CD4-positive, alpha-beta T cell (primary cell): ENCODE measurements around the gene CHRNG. TPM values are rescaled to one million over a fixed set of nuclear protein-coding genes. Genes with fewer than 3 reads are reported as not detected.

ENCODE experiments used
- ATAC-seq: fragments of 200-7000 bp; cut with Tn5 transposase; one replicate; pipeline ENCODE4 v1.10.0; 2022; ENCODE audit warnings: mild to moderate bottlenecking; ENCODE audit not compliant: poor library complexity
- CTCF ChIA-PET: fragments of 350-600 bp; sonication (Branson Sonifier 250); formaldehyde crosslinking; loops from one replicate; lab custom pipeline; 2021; ENCODE audit warnings: antibody characterized with exemption, inconsistent platforms; lab: Charles Lee
- POLR2A ChIA-PET: fragments of 350-600 bp; sonication (Branson Sonifier 250); formaldehyde crosslinking; loops from one replicate; lab custom pipeline; 2021; ENCODE audit warnings: antibody characterized with exemption, inconsistent platforms; lab: Charles Lee
- DNase-seq, 14 experiments: peaks; one replicate each; pipeline ENCODE4 v3.0.0-alpha.2; 2013 to 2020; ENCODE audit warnings: mixed read lengths in 2 of 14
- H3K27ac ChIP-seq, 2 donors: one replicate each; pipeline versions ENCODE4 v1.5.1 to v1.7.0; 2013; ENCODE audit warnings: low read length in 2 of 2, low read depth in 1 of 2, mild to moderate bottlenecking in 1 of 2
- H3K27me3 ChIP-seq, 2 experiments: 1 replicate in 1 of 2; 2 replicates in 1 of 2; pipeline versions ENCODE4 v1.6.1 to v1.7.0; 2013; ENCODE audit warnings: low read length in 2 of 2, control low read depth in 1 of 2, mild to moderate bottlenecking in 1 of 2, moderate library complexity in 1 of 2; ENCODE audit not compliant: insufficient read depth in 2 of 2, control insufficient read depth in 1 of 2
- H3K36me3 ChIP-seq: one replicate; pipeline ENCODE4 v1.6.1; 2013; ENCODE audit warnings: low read length, control low read depth; ENCODE audit not compliant: insufficient read depth
- H3K4me1 ChIP-seq: one replicate; pipeline ENCODE4 v1.6.1; 2013; ENCODE audit warnings: low read length, control low read depth; ENCODE audit not compliant: insufficient read depth
- H3K4me3 ChIP-seq: one replicate; pipeline ENCODE4 v1.5.1; 2013; ENCODE audit warnings: mild to moderate bottlenecking, low read length, moderate library complexity
- H3K9me3 ChIP-seq, 2 experiments: 1 replicate in 1 of 2; 2 replicates in 1 of 2; pipeline versions ENCODE4 v1.6.1 to v1.7.0; 2013; ENCODE audit warnings: low read length in 2 of 2, mild to moderate bottlenecking in 2 of 2, control low read depth in 1 of 2, moderate library complexity in 1 of 2; ENCODE audit not compliant: control insufficient read depth in 1 of 2, insufficient read depth in 1 of 2
- H3K27ac Mint-ChIP-seq: one replicate; pipeline ENCODE4 v1.8.0; 2020; ENCODE audit warnings: mixed read lengths
- H3K27me3 Mint-ChIP-seq: one replicate; pipeline ENCODE4 v1.8.0; 2021; ENCODE audit warnings: mixed read lengths
- H3K36me3 Mint-ChIP-seq: one replicate; pipeline ENCODE4 v1.8.0; 2021; ENCODE audit warnings: low read depth, mixed read lengths
- H3K4me1 Mint-ChIP-seq: one replicate; pipeline ENCODE4 v1.8.0; 2021; ENCODE audit warnings: low read depth, mixed read lengths
- H3K4me3 Mint-ChIP-seq: one replicate; pipeline ENCODE4 v1.8.0; 2020; ENCODE audit warnings: mild to moderate bottlenecking, mixed read lengths
- H3K9me3 Mint-ChIP-seq: one replicate; pipeline ENCODE4 v1.8.0; 2020; ENCODE audit warnings: mixed read lengths
- intact Hi-C, 2 experiments: fragments of 100-400 bp; cut with DNase I in 1 of 2; cut with micrococcal nuclease in 1 of 2; formaldehyde crosslinking; loops; one replicate each; pipeline versions ENCODE4 v1.15.1 to v1.9.0; 2023 to 2025; cut with DNase I, micrococcal nuclease
- total RNA-seq, 174 experiments: library from RNA in 2 of 174; stranded (reverse) in 2 of 174; gene quantifications; one replicate each; pipeline ENCODE4 v1.2.3 and lab custom pipeline; 2021 to 2026
- TF ChIP-seq, protein P1 (sequence below): fragments of 200-600 bp; IDR thresholded peaks from one replicate; pipeline ENCODE4 v1.8.0; 2022; ENCODE audit warnings: antibody characterized with exemption, mild to moderate bottlenecking

CHRNG gene
- total RNA-seq, 2 experiments from 2014 or later = not detected

DNA sequence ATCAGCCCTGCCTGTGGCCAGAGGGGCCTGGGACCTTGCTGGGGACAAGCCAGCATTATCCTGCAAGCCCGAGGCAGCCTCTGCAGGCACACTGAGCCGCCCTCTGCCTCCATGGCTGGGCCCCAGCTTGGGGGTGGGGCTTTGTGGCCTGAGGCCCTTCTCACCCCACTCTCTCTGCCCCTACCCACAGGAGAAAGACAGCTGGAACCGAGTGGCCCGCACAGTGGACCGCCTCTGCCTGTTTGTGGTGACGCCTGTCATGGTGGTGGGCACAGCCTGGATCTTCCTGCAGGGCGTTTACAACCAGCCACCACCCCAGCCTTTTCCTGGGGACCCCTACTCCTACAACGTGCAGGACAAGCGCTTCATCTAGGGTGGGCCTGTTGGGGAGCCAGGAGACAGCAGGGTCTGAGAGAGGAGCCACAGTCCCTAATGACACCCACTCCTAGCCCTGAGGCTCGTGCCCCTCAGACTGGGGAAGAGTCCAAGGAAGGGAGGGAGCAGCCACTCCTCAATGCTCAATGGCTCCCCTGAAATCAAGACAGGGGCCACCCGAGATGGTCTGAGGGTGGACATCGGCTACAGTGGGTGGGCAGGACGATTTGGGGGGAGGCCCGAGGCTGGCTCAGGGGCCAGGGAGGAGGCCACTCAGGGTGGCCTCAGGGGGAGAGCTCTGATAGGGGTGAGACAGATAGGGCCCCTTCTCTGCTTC lies 4.4 kb upstream of the CHRNG start:
- Histone ChIP-seq H3K27me3 (peaks cover 5 to 23% of the 10 kb centered on the region in 2 experiments), H3K4me1 (no peaks in the 10 kb centered on the region), H3K4me3 (no peak overlapping the region), H3K27ac (no peak overlapping the region), H3K36me3 (no peaks in the 10 kb centered on the region), H3K9me3 (peaks cover 0 to 15% of the 10 kb centered on the region in 2 experiments)
- H3K4me1 Mint-ChIP-seq = no peaks in the 10 kb centered on the region
- H3K4me3 Mint-ChIP-seq = no peak overlapping the region
- POLR2A ChIA-PET = no interaction called here
- no peak overlapping the region for H3K27ac Mint-ChIP-seq
- TF ChIP-seq, protein P1, sequence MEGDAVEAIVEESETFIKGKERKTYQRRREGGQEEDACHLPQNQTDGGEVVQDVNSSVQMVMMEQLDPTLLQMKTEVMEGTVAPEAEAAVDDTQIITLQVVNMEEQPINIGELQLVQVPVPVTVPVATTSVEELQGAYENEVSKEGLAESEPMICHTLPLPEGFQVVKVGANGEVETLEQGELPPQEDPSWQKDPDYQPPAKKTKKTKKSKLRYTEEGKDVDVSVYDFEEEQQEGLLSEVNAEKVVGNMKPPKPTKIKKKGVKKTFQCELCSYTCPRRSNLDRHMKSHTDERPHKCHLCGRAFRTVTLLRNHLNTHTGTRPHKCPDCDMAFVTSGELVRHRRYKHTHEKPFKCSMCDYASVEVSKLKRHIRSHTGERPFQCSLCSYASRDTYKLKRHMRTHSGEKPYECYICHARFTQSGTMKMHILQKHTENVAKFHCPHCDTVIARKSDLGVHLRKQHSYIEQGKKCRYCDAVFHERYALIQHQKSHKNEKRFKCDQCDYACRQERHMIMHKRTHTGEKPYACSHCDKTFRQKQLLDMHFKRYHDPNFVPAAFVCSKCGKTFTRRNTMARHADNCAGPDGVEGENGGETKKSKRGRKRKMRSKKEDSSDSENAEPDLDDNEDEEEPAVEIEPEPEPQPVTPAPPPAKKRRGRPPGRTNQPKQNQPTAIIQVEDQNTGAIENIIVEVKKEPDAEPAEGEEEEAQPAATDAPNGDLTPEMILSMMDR = no peak
- CTCF ChIA-PET = no interaction called here
- intact Hi-C loops = no loop called here
- no peaks in the 10 kb centered on the region for H3K36me3 Mint-ChIP-seq
- H3K9me3 Mint-ChIP-seq = no peaks in the 10 kb centered on the region
- DNase-seq (no peak), ATAC-seq (no peak)
- H3K27me3 Mint-ChIP-seq = peaks cover 27% of the 10 kb centered on the region

DNA sequence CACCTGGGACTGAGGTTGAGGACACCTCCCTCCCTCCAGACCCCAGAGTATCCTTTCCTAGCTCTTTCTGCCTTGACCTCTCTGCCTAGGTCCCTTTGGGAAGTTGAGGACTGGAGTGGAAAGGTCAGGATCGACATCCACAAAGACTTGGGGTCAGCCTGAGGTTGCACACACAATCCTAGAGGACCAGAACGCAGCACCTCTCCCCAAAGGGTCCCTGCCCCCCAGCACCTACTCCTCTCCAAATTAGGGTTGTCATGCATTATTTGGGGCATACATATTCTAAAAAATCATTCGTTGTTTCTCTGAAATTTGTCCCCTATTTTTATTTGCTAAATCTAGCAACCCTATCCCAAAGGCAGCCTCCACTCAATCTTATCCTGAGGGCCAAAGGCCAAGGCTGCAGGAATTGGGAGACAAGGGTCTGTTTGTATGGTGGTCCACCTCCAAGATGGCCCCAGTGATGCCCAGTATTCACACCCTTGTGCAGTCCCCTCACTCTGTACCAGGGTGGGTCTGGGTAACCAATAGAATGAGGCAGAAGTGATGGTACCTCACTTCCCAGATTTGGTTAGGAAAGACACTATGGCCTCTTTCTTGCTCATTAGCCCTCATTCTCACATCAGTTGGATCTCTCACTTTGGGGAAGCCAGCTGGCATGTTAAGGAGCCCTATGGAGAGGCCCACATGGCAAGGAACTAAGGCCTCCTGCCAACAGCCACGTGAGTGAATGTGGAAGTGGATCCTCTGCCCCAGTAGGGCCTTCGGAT lies 3.5 kb upstream of the CHRNG start:
- no peak overlapping the region for H3K4me3 Mint-ChIP-seq
- DNase-seq = peak in 1 of 14 experiments; percentile 19
- POLR2A ChIA-PET = no interaction called here

DNA sequence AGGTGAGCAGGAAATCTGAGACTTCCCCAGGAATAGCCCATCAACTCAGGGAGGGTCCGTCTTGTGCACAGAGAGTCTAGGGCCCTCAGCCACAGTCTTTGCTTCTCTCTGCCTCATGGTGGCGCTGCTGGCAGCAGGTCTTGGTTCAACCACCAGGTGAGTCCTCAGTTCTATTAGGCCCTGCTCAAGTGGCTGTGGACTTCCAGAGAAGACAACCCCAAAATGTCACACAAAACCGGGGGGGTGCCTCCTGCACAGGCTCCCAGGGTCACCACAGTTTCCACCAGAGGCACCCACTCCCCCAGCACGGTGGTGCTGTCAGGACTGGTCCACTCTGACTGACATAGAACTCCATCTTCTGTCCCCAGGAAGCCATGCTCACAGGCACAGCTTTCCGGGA lies 2.4 kb upstream of the CHRNG start:
- CTCF ChIA-PET = no interaction called here
- DNase-seq (peak in 1 of 14 experiments; percentile 13), ATAC-seq (no peak)

More for the DNA sequence above, 3.5 kb upstream of the CHRNG start:
- H3K9me3 Mint-ChIP-seq = no peaks in the 10 kb centered on the region
- H3K27me3 Mint-ChIP-seq = peaks cover 20% of the 10 kb centered on the region
- H3K4me1 ChIP-seq = no peaks in the 10 kb centered on the region
- H3K36me3 ChIP-seq = no peaks in the 10 kb centered on the region
- H3K9me3 ChIP-seq = peaks cover 0 to 15% of the 10 kb centered on the region in 2 experiments
- no peaks in the 10 kb centered on the region for H3K36me3 Mint-ChIP-seq
- TF ChIP-seq, protein P1 = no peak
- H3K27me3 ChIP-seq = peaks cover 5 to 23% of the 10 kb centered on the region in 2 experiments
- ATAC-seq = no peak
- no peaks in the 10 kb centered on the region for H3K4me1 Mint-ChIP-seq
- no peak overlapping the region for H3K4me3 ChIP-seq
- H3K27ac Mint-ChIP-seq = no peak overlapping the region
- CTCF ChIA-PET = no interaction called here
- intact Hi-C loops = no loop called here
- no peak overlapping the region for H3K27ac ChIP-seq

More for the DNA sequence above, 2.4 kb upstream of the CHRNG start:
- Mint-ChIP-seq H3K27me3 (peaks cover 20% of the 10 kb centered on the region), H3K36me3 (no peaks in the 10 kb centered on the region), H3K27ac (no peak overlapping the region), H3K4me3 (no peak overlapping the region), H3K4me1 (no peaks in the 10 kb centered on the region), H3K9me3 (no peaks in the 10 kb centered on the region)
- POLR2A ChIA-PET = no interaction called here
- Histone ChIP-seq H3K9me3 (peaks cover 0 to 15% of the 10 kb centered on the region in 2 experiments), H3K36me3 (no peaks in the 10 kb centered on the region), H3K27ac (no peak overlapping the region), H3K27me3 (peaks cover 5 to 23% of the 10 kb centered on the region in 2 experiments), H3K4me1 (no peaks in the 10 kb centered on the region), H3K4me3 (no peak overlapping the region)
- intact Hi-C loops = no loop called here
- TF ChIP-seq, protein P1 = no peak
